Suppressor macrophage (primary cell): ENCODE results near the gene HAUS1.
A peak's percentile ranks its signal among the peaks of the same experiment; 100 is the strongest.
"Not testable (repeated sequence)": the region's sequence is repeated elsewhere in the genome, so short reads cannot be mapped to it uniquely, and the experiment has no call there.

Experiments
- DNase-seq, 4 experiments: peaks; one replicate each; pipeline ENCODE4 v3.0.0-alpha.2; 2020 to 2022

The HAUS1 gene

GRCh38 chr18:46095532-46095931 lies 8.7 kb upstream of the HAUS1 start:
- DNase-seq, result no peak

GRCh38 chr18:46096651-46097300 lies 7.4 kb upstream of the HAUS1 start:
- peak; percentile 13 to 37 (median 26) for DNase-seq

- DNase-seq, result no peak
These were observed 6.8 kb upstream of the HAUS1 start for GRCh38 chr18:46097431-46097800.

GRCh38 chr18:46097801-46098615 lies 6.2 kb upstream of the HAUS1 start, which contains the start of gene ATP5F1A:
Gene ATP5F1A, minus strand, starts transcription at chr18:46098296. Its CDS starts 65 bp downstream, at chr18:46098231.
- peak; percentile 88 to 93 (median 91) for DNase-seq

GRCh38 chr18:46098616-46098933 lies 5.6 kb upstream of the HAUS1 start:
- DNase-seq, result no peak

- DNase-seq, result no peak
These were observed 4.7 kb upstream of the HAUS1 start for GRCh38 chr18:46099463-46099862.

GRCh38 chr18:46109386-46109785 lies 5.2 kb downstream of the HAUS1 start:
- DNase-seq, result no peak

GRCh38 chr18:46110406-46110805 lies 6.2 kb downstream of the HAUS1 start:
- no peak for DNase-seq

GRCh38 chr18:46113751-46114150 lies 9.6 kb downstream of the HAUS1 start:
- DNase-seq, result no peak

- not testable (repeated sequence) for DNase-seq
These were observed 22.4 kb downstream of the HAUS1 start for GRCh38 chr18:46126625-46127024.

GRCh38 chr18:46130061-46130460 lies 25.9 kb downstream of the HAUS1 start:
- no peak for DNase-seq

GRCh38 chr18:46130549-46130948 lies 26.4 kb downstream of the HAUS1 start:
- not testable (repeated sequence) for DNase-seq

- no peak for DNase-seq
These were observed 29.3 kb downstream of the HAUS1 start for GRCh38 chr18:46133534-46133933.

GRCh38 chr18:46134920-46135675 lies 30.9 kb downstream of the HAUS1 start:
- no peak for DNase-seq

GRCh38 chr18:46140173-46140572 lies 36.0 kb downstream of the HAUS1 start:
- DNase-seq, result no peak

GRCh38 chr18:46141199-46141598 lies 37.0 kb downstream of the HAUS1 start:
- DNase-seq, result peak; percentile 15 to 45 (median 39)

- DNase-seq, result peak; percentile 62 to 79 (median 69)
These were observed 44.6 kb downstream of the HAUS1 start for GRCh38 chr18:46148810-46149209.

GRCh38 chr18:46152436-46152807 lies 48.2 kb downstream of the HAUS1 start:
- no peak for DNase-seq

- DNase-seq, result no peak
These were observed 48.8 kb downstream of the HAUS1 start for GRCh38 chr18:46152808-46153617.

GRCh38 chr18:46155641-46156051 lies 51.5 kb downstream of the HAUS1 start:
- DNase-seq, result no peak

GRCh38 chr18:46156124-46156745 lies 52.0 kb downstream of the HAUS1 start:
- DNase-seq, result no peak

GRCh38 chr18:46156843-46157242 lies 52.7 kb downstream of the HAUS1 start:
- DNase-seq, result no peak
